IPS-NIHi11 (cell line): ENCODE results near the gene PGM1.

Experiments
- DNase-seq: peaks from one replicate; pipeline ENCODE4 v3.0.0; 2012; ENCODE audit warnings: mixed read lengths, low spot score

Gene PGM1

GRCh38 chr1:63601061-63601460 is 7.8 kb downstream of the PGM1 start:
- DNase-seq, result no peak

- DNase-seq, result peak; percentile 35
Observed at GRCh38 chr1:63601463-63601862, 8.3 kb downstream of the PGM1 start.

- DNase-seq, result no peak
Observed at GRCh38 chr1:63601912-63602311, 8.7 kb downstream of the PGM1 start.

GRCh38 chr1:63602629-63603028 is 9.4 kb downstream of the PGM1 start:
- DNase-seq, result no peak

- no peak for DNase-seq
Observed at GRCh38 chr1:63603810-63604209, 10.6 kb downstream of the PGM1 start.

GRCh38 chr1:63607322-63607721 is 14.1 kb downstream of the PGM1 start:
- DNase-seq, result no peak

GRCh38 chr1:63611231-63611630 is 18.0 kb downstream of the PGM1 start:
- DNase-seq, result no peak

GRCh38 chr1:63612564-63612963 is 19.4 kb downstream of the PGM1 start:
- no peak for DNase-seq

GRCh38 chr1:63612971-63613370 is 19.8 kb downstream of the PGM1 start:
- peak; percentile 29 for DNase-seq

- peak; percentile 82 for DNase-seq
Observed at GRCh38 chr1:63615768-63616420, 22.7 kb downstream of the PGM1 start.

- no peak for DNase-seq
Observed at GRCh38 chr1:63617450-63617849, 24.2 kb downstream of the PGM1 start.

GRCh38 chr1:63618011-63618410 is 24.8 kb downstream of the PGM1 start:
- DNase-seq, result no peak

GRCh38 chr1:63619558-63619957 is 26.3 kb downstream of the PGM1 start:
- no peak for DNase-seq

- DNase-seq, result no peak
Observed at GRCh38 chr1:63620671-63621070, 27.5 kb downstream of the PGM1 start.

- DNase-seq, result no peak
Observed at GRCh38 chr1:63621075-63621474, 27.9 kb downstream of the PGM1 start.

- no peak for DNase-seq
Observed at GRCh38 chr1:63621698-63622097, 28.5 kb downstream of the PGM1 start.

GRCh38 chr1:63622849-63623566 is 29.8 kb downstream of the PGM1 start:
- peak; percentile 30 for DNase-seq

- no peak for DNase-seq
Observed at GRCh38 chr1:63623952-63624351, 30.7 kb downstream of the PGM1 start.

- DNase-seq, result no peak
Observed at GRCh38 chr1:63624911-63625310, 31.7 kb downstream of the PGM1 start.

GRCh38 chr1:63626222-63626621 is 33.0 kb downstream of the PGM1 start:
- no peak for DNase-seq

- no peak for DNase-seq
Observed at GRCh38 chr1:63628607-63629006, 35.4 kb downstream of the PGM1 start.

- DNase-seq, result no peak
Observed at GRCh38 chr1:63630238-63630637, 37.0 kb downstream of the PGM1 start.

GRCh38 chr1:63630666-63631065 is 37.5 kb downstream of the PGM1 start:
- no peak for DNase-seq

- no peak for DNase-seq
Observed at GRCh38 chr1:63632110-63632509, 38.9 kb downstream of the PGM1 start.
